Activated CD8-positive, alpha-beta T cell treated with anti-CD3 and anti-CD28 coated beads for 36 hours (primary cell): ENCODE results near the gene CCL15. TPM values are rescaled to one million over a fixed set of nuclear protein-coding genes. Genes with fewer than 3 reads are reported as not detected.

Source experiments
- ATAC-seq: fragments of 200-7000 bp; cut with Tn5 transposase; one replicate; pipeline ENCODE4 v1.10.0; 2021; ENCODE audit warnings: mild to moderate bottlenecking, moderate library complexity
- CTCF ChIA-PET: fragments of 350-600 bp; sonication (Branson Sonifier 250); formaldehyde crosslinking; loops from one replicate; lab custom pipeline; 2021; ENCODE audit warnings: antibody characterized with exemption; lab: Charles Lee
- POLR2A ChIA-PET: fragments of 350-600 bp; sonication (Branson Sonifier 250); formaldehyde crosslinking; loops from one replicate; lab custom pipeline; 2021; ENCODE audit warnings: antibody characterized with exemption; lab: Charles Lee
- DNase-seq: peaks from one replicate; pipeline ENCODE4 v3.0.0-alpha.2; 2020
- H3K27ac Mint-ChIP-seq: one replicate; pipeline ENCODE4 v1.8.0; 2021; ENCODE audit warnings: mild to moderate bottlenecking, mixed read lengths
- H3K27me3 Mint-ChIP-seq: one replicate; pipeline ENCODE4 v1.8.0; 2021; ENCODE audit warnings: mixed read lengths
- H3K36me3 Mint-ChIP-seq: one replicate; pipeline ENCODE4 v1.8.0; 2021; ENCODE audit warnings: low read depth, mixed read lengths
- H3K4me1 Mint-ChIP-seq: one replicate; pipeline ENCODE4 v1.8.0; 2021; ENCODE audit warnings: low read depth, mixed read lengths
- H3K4me3 Mint-ChIP-seq: one replicate; pipeline ENCODE4 v1.8.0; 2021; ENCODE audit warnings: mild to moderate bottlenecking, moderate library complexity, mixed read lengths
- H3K9me3 Mint-ChIP-seq: one replicate; pipeline ENCODE4 v1.8.0; 2021; ENCODE audit warnings: mixed read lengths
- intact Hi-C: fragments of 100-400 bp; cut with micrococcal nuclease; formaldehyde crosslinking; loops from one replicate; pipeline ENCODE4 v1.10.0; 2022
- total RNA-seq, 2 experiments: library from RNA; stranded (reverse); gene quantifications; one replicate each; pipeline ENCODE4 v1.2.3, GENCODE V29; 2021
- TF ChIP-seq, protein P1 (sequence below): fragments of 200-600 bp; IDR thresholded peaks from one replicate; pipeline ENCODE4 v1.8.0; 2022; ENCODE audit warnings: antibody characterized with exemption, mild to moderate bottlenecking

CCL15 gene
- total RNA-seq, 2 experiments from 2014 or later = not detected

DNA sequence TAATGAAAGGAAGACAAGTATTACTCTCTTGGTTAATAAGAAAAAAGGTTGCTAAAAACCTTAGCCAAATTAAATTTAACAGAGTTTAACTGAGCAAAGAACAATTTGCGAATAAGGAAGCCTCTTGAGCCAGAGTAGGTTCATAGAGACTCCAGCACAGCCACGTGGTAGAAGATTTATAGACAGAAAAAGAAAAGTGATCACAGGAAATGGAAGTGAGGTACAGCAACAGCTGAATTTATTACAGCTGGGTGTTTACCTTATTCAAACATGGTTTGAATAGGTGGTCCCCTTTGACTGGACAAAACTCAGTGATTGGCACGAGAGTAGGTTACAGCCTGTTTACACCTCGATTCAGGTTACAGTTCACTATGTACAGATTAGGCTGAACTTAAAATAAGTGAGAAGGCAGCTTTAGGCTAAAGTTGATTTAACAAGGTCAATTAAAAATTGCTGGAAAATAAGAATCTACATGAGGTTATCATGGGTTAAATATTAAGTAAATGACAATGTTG lies 3.3 kb upstream of the CCL15 start:
- no peaks in the 10 kb centered on the region for H3K27me3 Mint-ChIP-seq
- no peak overlapping the region for H3K4me3 Mint-ChIP-seq
- DNase-seq (no peak), ATAC-seq (no peak)
- H3K9me3 Mint-ChIP-seq = no peaks in the 10 kb centered on the region
- POLR2A ChIA-PET = interaction anchor here (1.0 kb wide), 1 partner anchor 15 kb away, joined by 3 read pairs; no protein-coding TSS in a partner anchor
- intact Hi-C loops = no loop called here
- peaks cover 8% of the 10 kb centered on the region for H3K4me1 Mint-ChIP-seq
- TF ChIP-seq, protein P1, sequence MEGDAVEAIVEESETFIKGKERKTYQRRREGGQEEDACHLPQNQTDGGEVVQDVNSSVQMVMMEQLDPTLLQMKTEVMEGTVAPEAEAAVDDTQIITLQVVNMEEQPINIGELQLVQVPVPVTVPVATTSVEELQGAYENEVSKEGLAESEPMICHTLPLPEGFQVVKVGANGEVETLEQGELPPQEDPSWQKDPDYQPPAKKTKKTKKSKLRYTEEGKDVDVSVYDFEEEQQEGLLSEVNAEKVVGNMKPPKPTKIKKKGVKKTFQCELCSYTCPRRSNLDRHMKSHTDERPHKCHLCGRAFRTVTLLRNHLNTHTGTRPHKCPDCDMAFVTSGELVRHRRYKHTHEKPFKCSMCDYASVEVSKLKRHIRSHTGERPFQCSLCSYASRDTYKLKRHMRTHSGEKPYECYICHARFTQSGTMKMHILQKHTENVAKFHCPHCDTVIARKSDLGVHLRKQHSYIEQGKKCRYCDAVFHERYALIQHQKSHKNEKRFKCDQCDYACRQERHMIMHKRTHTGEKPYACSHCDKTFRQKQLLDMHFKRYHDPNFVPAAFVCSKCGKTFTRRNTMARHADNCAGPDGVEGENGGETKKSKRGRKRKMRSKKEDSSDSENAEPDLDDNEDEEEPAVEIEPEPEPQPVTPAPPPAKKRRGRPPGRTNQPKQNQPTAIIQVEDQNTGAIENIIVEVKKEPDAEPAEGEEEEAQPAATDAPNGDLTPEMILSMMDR = no peak
- no peak overlapping the region for H3K27ac Mint-ChIP-seq
- CTCF ChIA-PET = interaction anchor here (1.1 to 3.1 kb wide), 6 partner anchors 29 to 144 kb away, joined by 3 to 17 read pairs (median 6); no protein-coding TSS in a partner anchor
- no peaks in the 10 kb centered on the region for H3K36me3 Mint-ChIP-seq

DNA sequence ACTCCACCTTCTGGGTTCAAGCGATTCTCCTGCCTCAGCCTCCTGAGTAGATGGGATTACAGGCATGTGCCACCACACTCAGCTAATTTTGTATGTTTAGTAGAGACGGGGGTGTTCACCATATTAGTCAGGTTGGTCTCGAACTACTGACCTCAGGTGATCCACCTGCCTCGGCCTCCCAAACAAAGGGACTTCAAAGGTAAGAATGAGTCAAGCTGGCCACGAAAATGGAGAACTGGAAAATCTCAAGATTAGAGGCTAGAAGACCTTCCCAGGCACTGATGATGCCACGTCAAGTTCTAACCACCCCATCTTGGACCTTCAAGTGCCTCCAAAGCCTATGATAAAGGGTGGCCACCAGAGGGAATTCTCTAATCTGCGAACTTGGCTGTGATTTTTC lies 1.3 kb upstream of the CCL15 start:
- no peaks in the 10 kb centered on the region for H3K36me3 Mint-ChIP-seq
- no peak overlapping the region for H3K4me3 Mint-ChIP-seq
- no peak overlapping the region for H3K27ac Mint-ChIP-seq
- ChIA-PET CTCF (no interaction called here), POLR2A (no interaction called here)
- ATAC-seq (no peak), DNase-seq (no peak)
- peaks cover 8% of the 10 kb centered on the region for H3K4me1 Mint-ChIP-seq
- no peaks in the 10 kb centered on the region for H3K27me3 Mint-ChIP-seq
- TF ChIP-seq, protein P1 = no peak
- intact Hi-C loops = no loop called here
- no peaks in the 10 kb centered on the region for H3K9me3 Mint-ChIP-seq

DNA sequence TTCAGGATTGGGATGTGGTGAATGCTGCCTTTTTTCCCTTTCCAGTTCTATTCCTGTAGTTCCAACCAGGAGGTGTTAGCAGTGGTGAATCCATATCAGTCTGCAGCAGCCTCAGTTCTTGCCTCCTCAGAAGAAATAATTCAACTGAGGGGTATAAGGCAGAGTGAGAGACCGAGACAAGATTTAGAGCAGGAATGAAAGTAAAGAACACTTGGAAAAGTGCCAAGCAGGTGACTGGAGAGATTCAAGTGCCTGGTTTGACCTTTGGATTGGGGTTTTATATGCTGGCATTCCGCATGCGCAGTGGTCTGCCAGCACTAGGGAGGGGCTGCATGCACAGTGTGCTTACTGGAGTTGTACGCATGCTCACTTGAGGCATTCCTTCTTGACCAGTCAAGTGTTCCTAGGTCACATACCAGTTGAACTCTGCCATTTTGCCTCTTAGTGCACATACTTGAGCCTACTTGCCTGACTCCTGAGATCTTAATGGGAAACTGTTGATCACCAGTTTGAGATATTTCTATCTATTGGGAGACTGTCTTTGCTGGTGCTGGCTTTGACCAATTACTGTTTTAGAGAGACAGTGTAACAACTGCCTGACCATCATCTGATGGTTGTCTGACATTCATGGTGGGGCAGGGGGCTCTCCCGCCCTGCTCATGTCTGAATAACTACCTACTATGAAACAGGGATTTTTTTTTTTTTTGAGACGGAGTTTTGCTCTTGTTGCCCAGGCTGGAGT lies 680 bp upstream of the CCL15 start:
- Mint-ChIP-seq H3K4me3 (no peak overlapping the region), H3K9me3 (no peaks in the 10 kb centered on the region), H3K27me3 (no peaks in the 10 kb centered on the region), H3K27ac (no peak overlapping the region), H3K4me1 (peaks cover 8% of the 10 kb centered on the region), H3K36me3 (no peaks in the 10 kb centered on the region)
- ChIA-PET CTCF (interaction anchor here (1.8 kb wide), 1 partner anchor 13 kb away, joined by 5 read pairs; no protein-coding TSS in a partner anchor), POLR2A (no interaction called here)
- no peak for ATAC-seq
- no peak for DNase-seq
- TF ChIP-seq, protein P1 = no peak
- intact Hi-C loops = no loop called here

DNA sequence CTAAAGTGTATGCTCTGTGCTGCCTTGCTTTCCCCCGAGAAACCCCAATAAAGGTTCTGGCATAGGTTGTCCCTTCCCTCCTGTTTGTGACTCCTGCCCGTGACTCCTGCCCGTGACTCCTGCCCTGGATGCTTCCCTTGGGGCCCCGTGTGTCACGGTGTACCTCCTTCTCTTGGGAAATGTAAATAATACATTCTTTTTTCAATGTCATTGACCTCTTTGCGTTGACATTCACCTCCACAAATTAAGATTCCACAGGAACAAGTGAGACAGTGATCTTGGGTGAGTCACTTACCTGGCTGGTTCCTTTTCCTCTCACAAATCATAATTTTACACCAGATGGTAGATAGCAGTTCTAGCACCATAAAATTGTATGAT lies 632 bp downstream of the CCL15 start:
- CTCF ChIA-PET = interaction anchor here (1.1 to 1.8 kb wide), 3 partner anchors 14 to 148 kb away, joined by 3 to 6 read pairs (median 5); no protein-coding TSS in a partner anchor
- POLR2A ChIA-PET = no interaction called here
- H3K9me3 Mint-ChIP-seq = no peaks in the 10 kb centered on the region
- no peak overlapping the region for H3K27ac Mint-ChIP-seq
- DNase-seq = no peak
- no peaks in the 10 kb centered on the region for H3K36me3 Mint-ChIP-seq
- H3K27me3 Mint-ChIP-seq = no peaks in the 10 kb centered on the region
- intact Hi-C loops = no loop called here
- TF ChIP-seq, protein P1 = no peak
- ATAC-seq = no peak
- H3K4me1 Mint-ChIP-seq = peaks cover 8% of the 10 kb centered on the region
- H3K4me3 Mint-ChIP-seq = no peak overlapping the region

DNA sequence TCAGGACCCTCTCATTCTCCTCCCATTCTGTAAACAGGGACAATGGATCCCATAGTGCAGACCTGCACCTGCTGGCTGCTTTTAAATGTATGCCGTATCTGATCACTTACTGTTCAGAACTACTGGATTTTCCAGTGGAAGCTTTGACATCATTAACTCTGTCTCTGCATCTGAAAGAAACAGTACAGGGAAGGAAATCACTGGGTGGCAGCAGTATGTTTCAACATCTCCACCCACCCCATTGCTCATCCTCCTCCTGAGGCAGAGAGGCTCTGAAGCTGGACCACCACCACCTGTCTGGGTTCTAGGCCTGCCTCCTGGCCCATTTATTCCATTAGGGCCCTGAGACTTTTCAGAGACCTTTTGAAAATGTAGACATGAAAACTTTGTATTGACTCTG lies 2.6 kb downstream of the CCL15 start:
- no peaks in the 10 kb centered on the region for H3K4me1 Mint-ChIP-seq
- H3K9me3 Mint-ChIP-seq = no peaks in the 10 kb centered on the region
- CTCF ChIA-PET = no interaction called here
- intact Hi-C loops = no loop called here
- no peak overlapping the region for H3K4me3 Mint-ChIP-seq
- no peak overlapping the region for H3K27ac Mint-ChIP-seq
- ATAC-seq (no peak), DNase-seq (no peak)
- POLR2A ChIA-PET = no interaction called here
- peaks cover 10% of the 10 kb centered on the region for H3K27me3 Mint-ChIP-seq
- TF ChIP-seq, protein P1 = no peak
- H3K36me3 Mint-ChIP-seq = no peaks in the 10 kb centered on the region
